ENCODE measurements around the gene PNMT. TPM values are rescaled to one million over a fixed set of nuclear protein-coding genes. Genes with fewer than 3 reads are reported as not detected.

Gene PNMT
- total and polyA plus RNA-seq, 7 donors = 1.2 to 5.4 (median 2.8) TPM

DNA sequence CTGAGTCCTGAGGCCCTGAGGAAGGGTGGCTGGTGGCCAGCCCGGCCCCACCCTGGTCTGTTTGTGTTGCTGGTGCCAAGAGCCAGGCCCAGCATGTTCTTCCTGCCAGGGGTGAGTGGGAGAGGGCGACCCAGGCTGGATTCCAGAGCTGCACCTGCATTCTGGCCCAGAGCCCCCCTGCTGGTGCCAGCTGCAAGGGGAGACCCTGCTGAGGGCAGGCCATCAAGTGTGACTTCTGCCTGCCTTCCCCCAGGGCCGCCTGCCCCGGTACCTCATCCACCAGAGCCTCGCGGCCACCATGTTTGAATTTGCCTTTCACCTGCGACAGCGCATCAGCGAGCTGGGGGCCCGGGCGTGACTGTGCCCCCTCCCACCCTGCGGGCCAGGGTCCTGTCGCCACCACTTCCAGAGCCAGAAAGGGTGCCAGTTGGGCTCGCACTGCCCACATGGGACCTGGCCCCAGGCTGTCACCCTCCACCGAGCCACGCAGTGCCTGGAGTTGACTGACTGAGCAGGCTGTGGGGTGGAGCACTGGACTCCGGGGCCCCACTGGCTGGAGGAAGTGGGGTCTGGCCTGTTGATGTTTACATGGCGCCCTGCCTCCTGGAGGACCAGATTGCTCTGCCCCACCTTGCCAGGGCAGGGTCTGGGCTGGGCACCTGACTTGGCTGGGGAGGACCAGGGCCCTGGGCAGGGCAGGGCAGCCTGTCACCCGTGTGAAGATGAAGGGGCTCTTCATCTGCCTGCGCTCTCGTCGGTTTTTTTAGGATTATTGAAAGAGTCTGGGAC, 5.5 kb upstream of the PNMT start:
- WGBS, 2 donors = 24 to 67% methylated on average over 22 of the region's 22 CpGs
- peaks cover 0 to 49% (median 11%) of the 10 kb centered on the region in 4 donors for H3K36me3 ChIP-seq
- intact Hi-C loops (cut with DNase I) = no loop called here
- no peaks in the 10 kb centered on the region for H3K9me3 ChIP-seq
- peaks cover 0 to 39% (median 20%) of the 10 kb centered on the region in 4 donors for H3K4me1 ChIP-seq
- TF ChIP-seq POLR2A (IDR thresholded peaks at IDR 0.05) = no peak
- no peak for TF ChIP-seq POLR2AphosphoS5 (IDR thresholded peaks at IDR 0.05)
- TF ChIP-seq EP300 (IDR thresholded peaks at IDR 0.05) = no peak
- no peak for TF ChIP-seq CTCF (IDR thresholded peaks at IDR 0.05)
- H3K27ac ChIP-seq = peak overlapping the region in 3 of 4 donors; percentile 0 to 49 (median 3)
- H3K4me3 ChIP-seq = no peak overlapping the region
- peaks cover 12 to 32% (median 18%) of the 10 kb centered on the region in 3 donors for H3K27me3 ChIP-seq
- DNase-seq = no peak

GRCh38 chr17:39663340-39663687, 4.9 kb upstream of the PNMT start:
- H3K4me1 ChIP-seq = peaks cover 0 to 45% (median 26%) of the 10 kb centered on the region in 4 donors
- DNase-seq = no peak
- intact Hi-C loops (cut with DNase I) = no loop called here
- WGBS, 2 donors = 38 to 66% methylated on average over 4 of the region's 4 CpGs
- H3K9me3 ChIP-seq = no peaks in the 10 kb centered on the region
- TF ChIP-seq POLR2A (IDR thresholded peaks at IDR 0.05) (no peak), CTCF (IDR thresholded peaks at IDR 0.05) (no peak), POLR2AphosphoS5 (IDR thresholded peaks at IDR 0.05) (no peak), EP300 (IDR thresholded peaks at IDR 0.05) (no peak)
- peaks cover 0 to 43% (median 11%) of the 10 kb centered on the region in 4 donors for H3K36me3 ChIP-seq
- peaks cover 13 to 38% (median 24%) of the 10 kb centered on the region in 3 donors for H3K27me3 ChIP-seq
- H3K27ac ChIP-seq = peak overlapping the region in 3 of 4 donors; percentile 0 to 49 (median 3)
- no peak overlapping the region for H3K4me3 ChIP-seq

DNA sequence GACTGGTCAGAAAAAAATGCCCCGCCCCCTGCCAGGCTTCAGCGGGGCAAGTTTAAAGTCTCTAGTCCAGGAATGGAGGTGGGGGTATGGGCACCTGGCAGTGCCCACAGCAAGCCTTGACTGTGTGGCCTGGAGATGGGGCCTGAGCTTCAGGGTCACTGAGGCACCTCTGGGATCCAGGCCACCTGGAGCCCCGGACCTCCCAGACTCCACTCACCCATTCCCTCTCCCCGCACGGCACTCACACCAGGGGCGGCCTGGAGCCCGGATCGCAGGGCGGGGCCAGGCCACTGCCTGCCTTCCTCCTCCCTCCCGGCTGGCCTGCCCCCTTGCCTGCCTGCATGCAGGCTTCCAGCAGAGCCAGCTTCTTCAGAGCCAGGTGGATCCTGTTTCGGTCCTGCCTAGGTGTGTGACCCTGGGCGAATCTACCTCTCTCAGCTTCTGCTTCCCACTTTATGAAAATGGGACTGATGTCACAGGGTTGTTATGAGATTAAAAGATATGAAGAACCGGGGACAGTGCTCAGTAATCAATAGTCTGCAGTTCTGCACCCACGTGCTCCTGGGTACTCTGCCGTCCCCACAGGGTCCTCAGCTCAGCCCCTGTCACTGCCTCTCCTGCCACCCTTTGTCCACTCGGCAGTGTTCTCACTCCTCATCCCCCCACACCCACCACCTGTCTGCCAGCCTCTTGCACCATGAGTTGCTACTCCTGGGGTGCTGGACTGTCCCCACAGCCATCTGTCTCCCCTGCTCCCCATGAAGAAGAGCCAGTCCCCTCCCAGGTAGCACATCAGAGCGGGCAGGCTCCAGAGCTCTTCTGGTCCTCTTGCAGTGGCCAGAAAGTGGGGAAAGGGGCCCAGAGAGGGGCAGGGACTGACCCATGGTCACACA, 4.3 kb upstream of the PNMT start:
- DNase-seq = no peak
- TF ChIP-seq POLR2A (IDR thresholded peaks at IDR 0.05) = no peak
- no peak for TF ChIP-seq CTCF (IDR thresholded peaks at IDR 0.05)
- no peak for TF ChIP-seq EP300 (IDR thresholded peaks at IDR 0.05)
- TF ChIP-seq POLR2AphosphoS5 (IDR thresholded peaks at IDR 0.05) = no peak
- Histone ChIP-seq H3K27me3 (peaks cover 13 to 44% (median 27%) of the 10 kb centered on the region in 3 donors), H3K9me3 (no peaks in the 10 kb centered on the region), H3K4me1 (peaks cover 0 to 50% (median 30%) of the 10 kb centered on the region in 4 donors), H3K27ac (peak overlapping the region in 1 of 4 donors; percentile 49), H3K4me3 (no peak overlapping the region), H3K36me3 (peaks cover 0 to 37% (median 9%) of the 10 kb centered on the region in 4 donors)
- WGBS, 2 donors = 20 to 58% methylated on average over 17 of the region's 17 CpGs
- intact Hi-C loops (cut with DNase I) = no loop called here

- Histone ChIP-seq H3K27ac (peak within 1 kb of the TSS in 2 of 4 donors; percentile 17 to 36), H3K4me1 (peaks cover 0 to 50% (median 30%) of the 10 kb centered on the region in 4 donors), H3K9me3 (no peaks in the 10 kb centered on the region), H3K4me3 (no peak within 1 kb of the TSS), H3K36me3 (peaks cover 0 to 28% (median 8%) of the 10 kb centered on the region in 4 donors), H3K27me3 (peaks cover 22 to 53% (median 37%) of the 10 kb centered on the region in 3 donors)
- TF ChIP-seq POLR2A (IDR thresholded peaks at IDR 0.05) = no peak
- TF ChIP-seq POLR2AphosphoS5 (IDR thresholded peaks at IDR 0.05) = no peak
- no peak for TF ChIP-seq CTCF (IDR thresholded peaks at IDR 0.05)
- TF ChIP-seq EP300 (IDR thresholded peaks at IDR 0.05) = no peak
- 60 to 70% methylated on average over 15 of the region's 15 CpGs for WGBS, 2 donors
- no peak for DNase-seq
- intact Hi-C loops (cut with DNase I) = no loop called here
These were observed 3.4 kb upstream of the PNMT start, which contains the start of gene TCAP for GRCh38 chr17:39664581-39665561. Gene TCAP (plus strand): TSS chr17:39665349. CDS start chr17:39665360, 11 bp downstream.
